Measurements from ENCODE around the gene CHMP3. TPM values are rescaled to one million over a fixed set of nuclear protein-coding genes. Genes with fewer than 3 reads are reported as not detected.

Gene CHMP3
- total RNA-seq = 73.6 and 79.8 TPM in 2 replicates

DNA sequence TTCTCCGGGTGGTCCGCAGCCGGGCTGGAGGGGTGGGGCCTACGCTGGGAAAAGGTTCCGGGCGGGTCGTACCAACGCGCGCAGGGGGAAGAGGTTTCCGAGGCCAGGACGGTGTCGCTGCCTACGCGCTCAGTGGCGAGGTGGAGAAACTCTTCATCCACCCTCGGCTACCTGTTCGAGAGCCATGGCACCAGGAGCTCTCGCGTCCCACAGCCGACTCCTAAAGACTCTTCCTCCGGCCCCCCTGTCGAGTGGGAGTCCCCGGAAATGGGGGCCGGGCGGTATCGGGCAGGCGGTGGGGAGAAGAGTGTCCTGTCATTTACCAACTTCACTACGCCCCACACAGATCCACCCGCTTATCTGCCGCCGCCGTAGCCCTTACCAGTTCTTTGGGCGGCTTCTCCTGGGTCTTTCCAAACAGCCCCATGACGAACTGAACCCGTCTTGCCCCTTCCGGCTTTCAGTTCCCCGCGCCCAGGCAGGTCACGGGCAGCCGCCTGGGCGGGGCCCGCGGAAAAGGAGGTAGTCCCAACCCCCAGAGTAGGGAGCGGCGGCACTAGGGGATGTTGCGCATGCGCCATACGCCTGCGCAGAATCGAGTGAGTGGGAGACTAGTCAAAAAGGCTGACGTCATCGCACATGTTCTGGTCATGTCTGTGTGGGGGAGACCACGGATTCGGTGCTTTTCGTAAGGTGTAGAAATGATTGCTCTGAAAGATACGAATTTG, at the start of gene CHMP3:
Gene CHMP3 (minus strand): TSS at position 522 of the 728 bp plus-strand sequence. CDS start 95 bp downstream, at position 427.

Other genes starting within 250 kb of the CHMP3 start
- under 0.01 and 0.28 TPM in 2 replicates for gene REEP1, start 225.8 kb downstream of the CHMP3 start, total RNA-seq
- gene KDM3A, start 122.1 kb downstream of the CHMP3 start, total RNA-seq = 28.2 and 33.7 TPM in 2 replicates
- 15.8 and 18.8 TPM in 2 replicates for gene RNF103, start 60.4 kb upstream of the CHMP3 start, total RNA-seq
- gene RMND5A, start 156.8 kb upstream of the CHMP3 start, total RNA-seq = 20.7 and 25.1 TPM in 2 replicates
- gene CD8A, start 227.5 kb upstream of the CHMP3 start, total RNA-seq = not detected in 2 replicates